ENCODE data around the gene PTGDR2.

Gene PTGDR2

DNA sequence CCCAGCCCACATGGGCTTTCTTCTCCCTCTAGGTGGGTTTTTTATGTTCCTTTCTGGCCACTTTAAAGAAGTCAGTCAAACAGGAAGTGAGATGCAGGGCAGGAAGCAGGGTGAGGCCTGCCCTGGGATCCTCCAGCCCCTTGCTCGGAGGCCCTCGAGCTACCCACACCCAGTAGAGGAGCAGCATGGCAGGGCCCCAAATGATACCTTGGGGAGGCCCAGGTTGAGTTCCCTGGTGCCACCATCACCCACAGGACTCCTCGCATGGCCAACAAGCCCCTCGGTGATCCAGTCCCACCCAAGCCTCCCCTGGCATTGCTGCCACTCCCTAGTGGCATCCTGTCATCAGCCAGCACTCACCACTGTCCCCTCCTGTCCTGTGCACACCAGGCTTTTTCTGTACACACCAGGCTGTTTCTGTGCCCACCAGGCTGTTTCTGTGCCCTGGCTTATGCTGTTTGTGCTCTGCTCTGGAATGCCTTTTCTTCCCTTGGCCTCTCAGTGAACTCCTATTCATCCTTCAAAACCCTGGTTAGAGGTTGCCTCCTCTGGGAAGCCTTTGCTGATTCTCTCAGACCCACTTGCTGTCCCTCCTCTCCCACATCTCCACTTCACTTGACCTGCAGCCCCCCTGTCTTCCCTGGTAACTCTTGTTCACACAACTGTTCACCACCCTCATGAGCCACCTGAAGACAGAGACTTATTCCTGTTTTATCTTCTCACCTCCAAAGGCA, 3.1 kb upstream of the PTGDR2 start:
- no peak for DNase-seq

DNA sequence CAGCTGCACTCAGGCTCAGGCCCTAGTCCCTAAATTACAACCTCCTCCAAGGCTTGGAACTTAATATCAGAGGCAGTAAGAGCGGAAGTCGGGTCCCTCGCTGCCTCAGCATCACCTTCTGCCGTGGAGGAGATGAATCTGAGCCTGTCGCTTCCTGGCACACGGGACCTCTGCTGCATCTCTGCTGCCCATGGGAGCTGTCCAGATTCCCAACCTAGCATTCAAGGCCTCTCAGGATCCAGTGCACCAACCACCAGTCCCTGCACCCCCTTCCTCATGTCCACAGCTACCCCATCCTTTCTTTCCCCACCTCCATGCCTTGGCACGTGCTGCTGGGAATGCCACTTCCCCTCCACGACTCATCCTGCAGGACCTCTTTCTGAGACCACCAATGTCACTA, 2.5 kb upstream of the PTGDR2 start:
- no peak for DNase-seq

DNA sequence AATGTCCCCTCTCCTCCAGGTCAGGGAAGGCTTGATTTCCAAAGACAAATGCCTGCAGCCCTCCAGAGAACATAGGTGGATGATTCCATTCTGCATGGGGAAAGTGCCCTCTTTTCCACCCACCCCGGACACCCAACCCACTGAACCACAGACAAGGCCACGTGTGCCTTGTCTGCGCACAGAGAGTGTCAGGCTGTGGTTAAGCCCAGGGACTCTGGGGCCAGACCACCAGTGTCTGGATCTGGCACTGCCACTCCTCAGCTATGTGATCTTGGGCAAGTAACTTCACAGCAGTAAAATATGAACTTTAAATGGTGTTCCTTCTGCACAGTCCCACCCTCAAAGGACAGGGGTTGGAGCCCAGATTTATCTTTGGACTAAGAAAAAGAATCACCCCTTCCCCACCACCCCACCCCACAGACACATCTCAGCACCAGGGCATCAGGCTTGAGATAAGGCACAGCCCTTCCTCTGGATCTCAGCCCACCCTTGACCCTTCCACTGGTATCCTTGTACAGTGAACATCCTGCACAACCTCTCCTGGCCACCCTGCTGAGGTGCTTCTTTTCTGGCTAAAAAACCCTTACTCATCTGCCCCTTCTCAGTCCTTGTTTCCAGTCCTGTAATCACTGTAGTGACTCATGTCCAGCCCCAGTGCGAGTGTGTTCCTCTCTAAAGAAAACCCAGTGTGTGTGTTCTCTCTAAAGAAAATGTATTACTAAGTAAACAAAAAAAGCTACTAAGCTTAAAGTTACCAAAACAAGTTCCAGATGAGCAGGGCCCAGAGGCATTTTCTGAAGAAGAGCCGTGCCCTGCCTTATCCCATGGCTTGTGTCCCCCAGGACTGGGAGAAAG, 1.9 kb upstream of the PTGDR2 start:
- no peak for DNase-seq

DNA sequence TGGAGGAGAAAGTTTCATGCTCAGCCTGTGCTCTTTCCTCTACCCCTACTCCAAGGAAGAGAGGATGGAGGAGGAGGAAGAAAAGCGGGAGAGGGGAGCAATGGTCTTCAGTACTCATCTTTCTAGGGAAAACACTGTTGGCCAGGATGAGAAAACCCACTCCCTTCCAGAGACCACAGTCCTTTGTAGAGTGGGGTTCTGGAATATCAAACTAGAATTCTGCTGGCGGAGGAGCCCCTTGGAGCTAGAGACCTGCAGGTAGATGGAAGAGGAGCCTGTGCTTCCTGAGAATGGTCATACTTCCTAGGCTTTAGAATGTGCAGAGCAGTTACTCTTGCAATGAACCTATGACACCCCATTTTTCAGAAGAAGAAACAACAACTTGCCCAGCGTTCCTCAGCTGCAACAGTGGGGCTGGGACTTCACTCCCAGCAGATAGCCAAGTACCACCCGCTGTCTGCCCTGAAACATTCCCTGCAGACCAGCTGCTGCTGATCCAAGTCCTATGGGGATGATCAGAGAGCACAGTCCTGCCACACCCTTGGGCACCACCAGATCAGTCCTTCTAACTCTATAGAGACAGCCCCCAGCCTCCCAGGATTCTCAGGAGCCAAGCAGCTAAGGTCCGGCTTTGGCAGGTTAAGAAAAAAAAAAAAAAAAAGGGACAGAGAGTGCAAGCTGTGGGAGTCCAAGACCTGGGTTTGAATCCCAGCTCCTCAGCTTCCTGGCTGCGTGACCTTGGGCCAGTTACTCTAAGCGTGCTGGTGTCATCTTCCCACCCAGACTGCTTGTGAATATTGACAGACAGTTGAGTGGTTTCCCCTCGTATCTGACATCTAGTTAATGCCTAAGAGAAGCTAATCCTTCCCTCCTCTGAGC, 664 bp downstream of the PTGDR2 start:
- no peak for DNase-seq

DNA sequence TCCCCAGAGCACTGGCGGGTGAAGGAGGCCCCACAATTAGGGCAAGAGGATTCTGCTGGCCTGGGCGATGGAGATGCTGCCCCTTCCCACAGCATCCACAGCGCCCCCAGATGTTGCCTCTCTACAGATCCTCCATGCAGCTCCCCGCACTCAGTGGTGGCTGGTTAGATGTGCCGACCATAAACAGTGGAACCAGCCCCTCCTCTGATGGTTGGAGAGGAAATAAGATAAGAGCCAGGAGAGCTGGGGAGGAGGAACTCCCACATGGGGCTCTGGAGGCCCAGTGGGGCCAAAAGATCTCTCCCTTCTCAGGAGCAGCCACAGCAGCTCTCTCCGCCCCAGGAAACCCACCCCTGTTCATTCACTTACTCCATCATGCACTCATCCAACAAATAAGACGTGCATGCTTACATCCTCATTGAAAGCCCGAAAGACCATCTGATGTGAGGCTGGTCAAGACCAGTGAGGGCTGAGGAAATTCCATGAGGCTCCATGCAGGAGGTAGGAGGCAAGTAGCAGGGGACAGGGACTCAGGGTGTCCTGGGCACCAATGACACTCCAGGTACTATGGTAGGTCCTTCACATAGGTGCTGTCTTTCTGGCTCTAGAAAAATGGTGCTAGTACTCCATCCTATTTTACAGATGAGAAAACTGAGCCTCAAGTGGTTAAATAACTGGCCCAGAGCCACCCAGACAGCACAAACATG, 1.5 kb downstream of the PTGDR2 start:
- no peak for DNase-seq

DNA sequence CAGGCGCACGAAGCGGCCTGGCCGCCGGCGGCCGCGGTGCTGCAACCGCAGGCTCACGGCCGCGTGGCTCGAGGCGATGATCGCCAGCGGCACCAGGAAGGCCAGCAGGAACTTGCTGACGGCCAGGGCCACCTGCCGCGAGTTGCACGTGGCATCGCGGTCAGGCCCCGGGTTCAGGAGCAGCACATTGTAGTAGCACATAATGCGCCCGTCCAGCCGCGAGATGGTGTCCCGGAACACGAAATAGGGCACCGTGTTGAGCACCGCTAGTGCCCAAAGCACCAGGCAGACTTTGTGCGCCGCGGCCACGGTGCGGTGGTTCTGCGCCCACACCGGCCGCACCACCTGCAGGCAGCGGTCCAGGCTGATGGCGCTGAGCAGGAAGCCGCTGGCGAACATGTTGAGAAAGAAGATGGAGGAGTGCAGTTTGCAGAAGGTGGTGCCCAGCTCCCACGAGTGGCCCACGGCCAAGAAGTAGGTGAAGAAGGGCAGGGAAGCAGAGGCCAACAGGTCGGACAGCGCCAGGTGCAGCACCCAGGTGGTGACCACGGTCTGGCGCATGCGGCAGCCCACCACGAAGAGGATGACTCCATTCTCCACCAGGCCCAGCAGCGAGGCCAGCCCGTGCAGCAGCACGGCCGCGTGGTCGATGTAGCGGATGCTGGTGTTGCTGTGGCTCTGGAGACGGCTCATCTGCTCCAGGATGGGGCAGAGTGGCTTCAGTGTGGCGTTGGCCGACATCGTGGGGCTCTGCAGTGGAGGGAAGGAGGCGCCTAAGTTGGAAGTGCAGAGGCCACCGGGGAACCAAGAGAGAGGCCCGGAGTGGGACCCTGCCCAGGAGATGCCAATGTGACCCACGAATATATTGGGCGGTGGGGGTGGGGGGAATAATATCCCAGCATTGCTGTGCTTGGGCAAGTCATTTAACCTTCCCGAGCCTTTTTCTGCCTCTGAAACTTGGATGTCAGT, 2.5 kb downstream of the PTGDR2 start:
- no peak for DNase-seq

DNA sequence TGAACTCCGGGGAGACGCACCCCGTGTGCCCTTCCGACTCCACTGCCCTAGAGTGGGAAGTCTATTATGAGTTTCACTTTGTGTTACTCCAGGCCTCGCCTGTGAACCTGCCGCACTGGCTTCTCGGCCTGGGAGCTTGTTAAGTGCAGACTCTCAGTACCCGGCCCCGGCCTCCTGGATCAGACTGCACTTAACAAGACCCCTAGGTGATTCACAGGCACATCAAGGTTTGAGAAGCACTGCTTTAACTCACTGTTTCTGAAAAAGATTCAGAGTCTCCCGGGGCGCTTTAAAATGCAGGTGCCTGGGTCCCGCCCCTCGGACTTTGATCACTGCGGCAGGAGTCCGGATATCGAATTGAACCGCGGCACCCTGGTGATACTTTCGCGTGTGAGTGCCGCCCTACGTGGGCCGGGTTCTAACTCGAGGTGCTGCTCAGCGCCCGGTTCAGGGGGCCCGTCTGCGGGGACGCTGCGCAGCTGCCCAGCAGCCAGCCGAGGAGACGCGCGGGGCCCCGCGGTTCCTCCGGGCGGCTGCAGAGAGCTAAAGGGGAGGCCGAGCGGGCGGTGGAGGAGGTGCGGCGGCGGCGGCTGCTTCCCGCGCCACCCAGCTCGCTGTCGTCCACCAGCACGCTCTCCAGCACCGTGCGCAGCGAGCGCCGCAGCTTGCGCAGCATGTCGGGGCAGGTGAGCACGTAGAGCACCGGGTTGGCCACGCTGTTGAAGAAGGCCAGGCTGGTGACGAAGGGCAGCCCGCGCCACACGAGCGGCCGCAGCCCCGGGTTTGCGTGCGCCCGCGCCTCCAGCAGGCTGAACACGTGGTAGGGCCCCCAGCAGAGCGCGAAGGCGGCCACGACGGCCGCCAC, 3.4 kb downstream of the PTGDR2 start:
- no peak for DNase-seq

DNA sequence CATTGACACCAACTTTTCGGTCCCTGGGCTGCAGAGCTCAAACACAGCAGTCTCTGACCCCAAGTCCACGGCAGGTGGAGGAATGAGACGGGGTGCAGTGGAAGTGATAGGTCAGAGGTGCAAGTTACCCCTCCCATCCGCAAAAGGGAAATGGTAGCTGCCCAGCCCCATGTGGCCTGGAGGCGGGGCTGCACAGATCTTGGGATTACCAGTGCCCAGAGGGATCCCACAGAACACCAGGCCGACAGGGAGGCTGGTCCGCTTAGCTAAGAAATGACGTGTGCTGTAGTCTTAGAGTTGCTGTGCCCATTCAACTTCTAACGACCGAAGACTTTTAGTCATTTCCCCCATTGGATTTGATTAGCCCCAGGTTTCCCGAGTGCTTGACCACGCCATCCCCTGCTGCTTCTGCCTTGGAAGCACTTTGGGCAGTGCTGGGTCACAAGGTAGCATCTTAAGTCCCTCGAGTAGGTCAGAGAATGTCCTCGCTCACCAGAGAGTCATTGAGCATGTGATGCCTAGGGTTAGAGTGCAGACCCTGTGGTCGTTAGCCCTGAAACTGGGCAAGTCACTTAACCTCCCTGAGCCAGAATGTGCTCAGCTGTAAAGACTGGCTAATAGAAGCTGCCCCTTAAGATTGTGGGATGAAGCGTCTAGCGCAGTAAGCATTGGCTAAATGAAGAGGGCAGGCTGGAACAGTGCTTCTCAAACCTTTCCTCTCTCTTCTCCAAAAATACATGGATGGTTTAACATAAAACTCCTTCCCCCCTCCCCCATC, 4.2 kb downstream of the PTGDR2 start:
- DNase-seq = no peak

DNA sequence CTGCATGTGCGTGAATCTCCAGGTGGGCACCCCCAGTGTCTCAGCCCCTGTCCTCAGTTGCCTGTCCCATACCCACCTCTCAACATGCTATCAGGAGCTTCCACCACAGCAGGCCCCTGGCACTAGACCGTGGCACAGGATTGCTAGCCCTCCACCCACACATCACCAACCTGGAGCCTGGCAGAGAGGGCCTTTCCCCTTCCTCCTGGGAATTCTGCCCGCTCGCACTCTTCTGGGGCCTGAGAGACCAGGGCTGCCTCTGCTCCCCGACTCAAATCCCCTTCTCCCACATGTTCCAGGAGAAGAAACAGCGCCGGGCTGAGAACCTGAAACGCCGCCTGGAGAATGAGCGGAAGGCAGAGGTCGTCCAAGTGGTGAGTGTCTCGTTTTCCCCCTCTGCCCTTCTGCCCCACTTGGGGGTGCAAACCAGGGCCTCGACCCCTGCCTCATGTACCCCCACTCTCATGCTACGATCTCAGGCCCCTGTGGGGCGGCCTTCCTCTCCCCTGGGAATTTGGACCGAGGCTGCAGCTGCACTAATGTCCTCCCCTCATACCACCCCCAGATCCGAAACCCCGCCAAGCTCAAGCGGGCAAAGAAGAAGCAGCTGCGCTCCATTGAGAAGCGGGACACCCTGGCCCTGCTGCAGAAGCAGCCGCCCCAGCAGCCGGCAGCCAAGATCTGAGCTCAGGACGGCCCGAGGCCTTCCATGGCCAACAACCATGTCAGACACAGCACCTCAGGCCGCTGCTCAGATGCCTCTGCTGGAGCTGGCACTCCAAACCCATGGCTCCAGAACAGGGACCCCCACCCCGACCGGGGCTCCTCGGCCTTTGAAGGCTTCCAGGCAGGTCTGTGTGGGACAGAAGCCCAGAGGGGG, 5.9 kb downstream of the PTGDR2 start:
- DNase-seq = no peak

DNA sequence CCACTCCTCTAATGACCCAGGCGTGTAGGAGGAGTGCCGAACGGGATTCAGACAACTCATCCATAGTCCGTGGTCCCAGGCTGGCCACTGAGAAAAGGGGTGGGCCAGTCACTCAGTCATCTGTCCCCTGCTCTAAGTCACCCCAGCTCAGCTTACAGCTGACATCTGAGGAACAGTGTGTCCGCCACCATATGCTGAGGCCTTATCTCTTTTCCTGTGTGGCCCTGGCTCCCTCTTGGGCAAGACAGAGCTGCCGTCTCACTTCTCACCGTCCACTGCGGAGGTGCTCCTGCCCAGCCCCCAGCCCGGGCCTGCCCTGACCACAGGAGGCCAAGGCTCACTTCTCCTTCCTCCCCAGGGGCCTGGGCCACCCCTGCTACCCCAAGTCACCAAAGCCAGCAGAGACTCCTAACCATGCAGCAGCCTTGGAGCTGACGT, 7.0 kb downstream of the PTGDR2 start:
- no peak for DNase-seq

DNA sequence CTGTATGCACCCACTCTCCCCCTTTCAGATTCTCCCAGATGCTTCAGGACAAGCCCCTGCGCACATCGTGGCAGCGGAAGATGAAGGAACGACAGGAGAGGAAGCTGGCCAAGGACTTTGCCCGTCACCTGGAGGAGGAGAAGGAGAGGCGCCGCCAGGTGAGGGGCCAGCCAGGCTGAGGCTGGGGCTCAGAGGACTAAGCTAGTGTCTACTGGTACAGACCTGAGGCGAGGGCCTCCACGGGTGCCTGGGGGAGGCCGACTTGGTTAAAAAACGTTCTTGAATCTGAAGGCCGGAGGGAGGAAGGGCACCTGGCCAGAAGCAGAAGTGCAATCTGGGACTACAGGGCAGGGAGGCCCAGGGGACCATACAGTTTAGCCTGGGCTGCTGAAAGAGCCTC, 7.9 kb downstream of the PTGDR2 start:
- DNase-seq = no peak

DNA sequence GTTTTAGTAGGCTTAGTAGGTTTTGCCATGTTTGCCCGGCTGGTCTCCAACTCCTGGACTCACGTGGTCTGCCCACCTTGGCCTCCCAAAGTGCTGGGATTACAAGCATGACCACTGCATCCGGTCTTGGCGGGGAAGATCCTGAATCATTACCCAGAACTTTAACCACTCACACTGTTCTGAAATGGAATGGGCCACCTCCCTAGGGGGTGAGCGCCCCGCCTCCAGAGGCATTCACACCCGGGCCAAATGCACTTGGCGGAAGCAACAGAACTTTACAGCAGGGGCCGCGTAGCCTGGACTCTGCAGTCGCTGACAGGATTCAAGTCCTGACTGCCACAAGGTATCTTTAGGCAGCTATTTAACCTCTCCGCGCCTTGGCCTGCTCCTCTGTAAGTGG, 8.5 kb downstream of the PTGDR2 start:
- no peak for DNase-seq

DNA sequence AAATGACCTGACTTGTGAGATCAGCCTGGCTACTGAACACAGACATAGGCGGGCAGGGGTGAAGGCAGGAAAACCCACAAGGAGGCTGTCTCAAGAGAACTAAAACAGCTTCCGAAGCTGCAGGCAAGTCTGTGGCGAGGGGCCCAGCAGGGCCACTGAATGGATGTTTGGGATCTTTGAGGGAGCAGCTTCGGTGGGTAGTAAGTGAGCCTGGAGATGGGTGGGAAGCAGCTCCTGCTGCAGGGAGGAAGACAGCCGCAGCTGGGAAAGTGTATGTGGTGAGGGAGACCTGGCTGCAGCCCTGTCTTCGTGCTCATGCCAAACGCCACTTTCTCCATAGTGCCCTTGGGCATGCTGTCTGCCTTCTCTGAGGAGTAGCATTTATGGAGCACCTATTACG, 10.4 kb downstream of the PTGDR2 start:
- DNase-seq = no peak

DNA sequence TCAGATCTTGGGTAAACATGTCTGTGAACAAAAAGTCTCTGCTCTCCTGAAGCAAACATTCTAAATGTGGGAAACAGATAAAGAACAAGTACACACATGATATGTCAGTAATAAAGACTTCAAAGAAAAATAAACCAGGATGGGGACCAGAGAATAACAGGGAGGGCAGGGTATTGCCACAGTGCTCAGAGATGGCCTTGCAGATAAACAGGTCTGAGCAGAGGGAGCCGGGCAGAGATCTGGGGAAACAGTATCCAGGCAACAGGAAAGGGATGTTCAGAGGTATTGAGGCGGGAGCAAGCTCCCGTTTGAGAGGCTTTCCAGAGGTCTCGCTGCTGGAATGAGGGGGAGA, 10.9 kb downstream of the PTGDR2 start:
- DNase-seq = no peak

DNA sequence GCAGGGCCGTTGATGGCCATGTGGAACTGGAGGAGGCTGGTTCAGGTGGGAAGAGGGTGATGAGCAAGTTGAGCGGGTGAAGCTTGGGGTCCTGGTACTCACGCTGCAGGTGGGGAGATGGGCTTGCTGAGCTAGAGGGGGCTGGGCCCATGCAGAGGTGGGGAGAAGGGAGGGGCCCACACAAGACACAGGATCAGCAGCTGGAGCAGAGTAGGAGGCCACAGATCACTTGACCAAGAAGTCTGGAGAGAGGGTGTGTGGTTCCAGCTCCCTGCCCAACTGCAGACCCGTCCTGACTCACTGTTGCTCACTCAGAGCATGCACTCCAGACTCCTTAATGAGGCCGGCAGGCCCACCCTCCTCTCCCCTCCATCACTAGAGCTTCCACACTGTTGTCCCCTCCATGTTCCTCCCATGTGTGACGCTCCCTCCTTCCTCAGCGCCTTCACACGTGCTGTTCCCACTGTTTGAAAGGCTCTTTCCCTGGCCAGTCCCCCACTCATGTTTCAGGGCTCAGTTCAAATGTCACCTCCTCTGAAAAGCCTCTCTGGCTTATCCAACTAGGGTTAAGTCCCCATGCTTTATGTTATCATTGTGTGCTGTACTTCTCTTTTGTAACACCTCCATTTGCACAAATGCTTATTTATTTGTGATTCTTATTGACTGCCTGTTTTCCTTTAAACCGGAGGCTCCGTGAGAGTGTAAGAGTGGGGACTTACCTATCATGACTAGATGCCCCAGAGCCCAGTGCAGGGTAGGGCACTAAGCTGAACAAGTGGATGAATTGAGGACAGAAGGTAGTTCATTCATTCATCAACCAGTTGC, 11.5 kb downstream of the PTGDR2 start:
- DNase-seq = no peak

DNA sequence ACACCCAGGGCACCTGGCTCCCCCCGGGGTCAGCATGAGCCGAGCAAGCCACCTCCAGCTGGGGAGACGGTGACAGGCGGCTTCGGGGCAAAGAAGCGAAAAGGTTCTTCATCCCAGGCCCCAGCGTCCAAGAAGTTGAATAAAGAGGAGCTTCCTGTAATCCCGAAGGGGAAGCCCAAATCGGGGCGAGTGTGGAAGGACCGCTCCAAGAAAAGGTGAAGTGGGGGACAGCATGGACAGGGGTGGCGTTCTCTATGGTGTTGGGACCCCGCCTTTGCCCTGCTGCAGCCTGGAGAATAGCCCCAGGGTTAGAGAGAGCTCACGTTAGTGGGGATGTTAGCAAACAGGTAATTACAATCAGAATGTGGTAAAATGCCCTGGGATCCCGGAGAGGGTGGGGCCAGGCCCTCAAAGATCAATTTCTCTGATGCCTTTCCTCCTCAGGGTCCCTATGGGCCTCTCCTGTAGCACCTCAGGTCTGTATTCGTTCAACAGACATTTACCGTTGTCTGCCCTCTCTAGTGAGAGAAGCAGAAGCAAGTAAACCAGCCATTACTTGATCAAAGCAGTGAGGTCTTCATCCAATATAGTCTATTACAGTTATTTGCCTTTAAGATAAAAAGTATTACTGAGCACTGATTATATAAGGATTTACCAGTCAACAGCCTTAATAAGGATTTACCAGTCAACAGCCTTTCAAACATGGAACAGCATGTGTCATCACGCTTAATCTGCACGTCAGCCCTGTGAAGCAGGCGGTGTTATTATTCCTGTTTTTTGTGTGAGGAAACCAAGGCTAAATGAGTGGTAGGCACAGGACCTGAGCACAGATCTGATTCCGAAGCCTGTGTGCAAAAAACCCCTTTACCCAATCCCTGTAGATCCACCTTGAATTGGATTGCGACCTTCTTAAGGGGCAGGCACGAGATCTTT, 12.8 kb downstream of the PTGDR2 start:
- DNase-seq = no peak
